ENCODE data around the gene ADGRD2.

GRCh38 chr9:124510650-124511425 is 60.6 kb downstream of the ADGRD2 start:
- TF ChIP-seq CTCF (IDR thresholded peaks at IDR 0.05 in 2 of 3, conservative IDR thresholded peaks at IDR 0.05 in 1 of 3; ENCODE audit: borderline replicate concordance in 1 of 3, insufficient read depth in 1 of 3, low read depth in 2 of 3, low read length in 2 of 3) (no peak), EZH2 (IDR thresholded peaks at IDR 0.05) (no peak), POLR2A (IDR thresholded peaks at IDR 0.05; ENCODE audit: borderline replicate concordance, extremely low read depth, insufficient read depth, insufficient read length) (no peak), EZH2phosphoT487 (IDR thresholded peaks at IDR 0.05; ENCODE audit: borderline replicate concordance) (no peak), CEBPB (IDR thresholded peaks at IDR 0.05; ENCODE audit: low read depth) (no peak), YY1 (IDR thresholded peaks at IDR 0.05; ENCODE audit: extremely low read depth, insufficient replicate concordance, low read depth, low read length) (no peak), SIN3A (IDR thresholded peaks at IDR 0.05; ENCODE audit: low read depth) (no peak), SRF (IDR thresholded peaks at IDR 0.05; ENCODE audit: low read depth) (no peak), ZNF274 (IDR thresholded peaks at IDR 0.05; ENCODE audit: low read depth, low read length) (no peak), REST (IDR thresholded peaks at IDR 0.05; ENCODE audit: low read depth) (no peak), POLR2AphosphoS5 (IDR thresholded peaks at IDR 0.05; ENCODE audit: low read depth, low read length) (no peak), RAD21 (IDR thresholded peaks at IDR 0.05; ENCODE audit: low read depth) (no peak), MAX (IDR thresholded peaks at IDR 0.05) (no peak), SP1 (IDR thresholded peaks at IDR 0.05; ENCODE audit: low read depth) (no peak)

Measured in HCT116 (cell line).